Esophagus (tissue), 2 donors: ENCODE results near the gene ARL14. TPM values are rescaled to one million over a fixed set of nuclear protein-coding genes. Genes with fewer than 3 reads are reported as not detected.

Experiments
- H3K27ac ChIP-seq, 2 donors: one replicate each; pipeline ENCODE4 v1.5.1; 2013; ENCODE audit warnings: low read depth in 2 of 2, mild to moderate bottlenecking in 2 of 2, inconsistent platforms in 1 of 2, low read length in 1 of 2, moderate library complexity in 1 of 2
- H3K27me3 ChIP-seq, 2 donors: one replicate each; pipeline ENCODE4 v1.6.1; 2013; ENCODE audit warnings: low read length in 2 of 2, control low read depth in 1 of 2, mild to moderate bottlenecking in 1 of 2; ENCODE audit not compliant: insufficient read depth in 2 of 2, control insufficient read depth in 1 of 2
- H3K36me3 ChIP-seq, 2 donors: one replicate each; pipeline ENCODE4 v1.6.1; 2013; ENCODE audit warnings: low read length in 1 of 2; ENCODE audit not compliant: control insufficient read depth in 2 of 2, insufficient read depth in 2 of 2
- H3K4me1 ChIP-seq, 2 donors: one replicate each; pipeline ENCODE4 v1.6.1; 2013; ENCODE audit warnings: low read length in 1 of 2; ENCODE audit not compliant: control insufficient read depth in 2 of 2, insufficient read depth in 2 of 2
- H3K4me3 ChIP-seq, 2 donors: one replicate each; pipeline ENCODE4 v1.5.1; 2013; ENCODE audit warnings: low read length in 2 of 2, mild to moderate bottlenecking in 2 of 2, low read depth in 1 of 2, moderate library complexity in 1 of 2
- H3K9me3 ChIP-seq, 2 donors: one replicate each; pipeline ENCODE4 v1.6.1; 2013; ENCODE audit warnings: mild to moderate bottlenecking in 2 of 2, low read depth in 1 of 2, low read length in 1 of 2, moderate library complexity in 1 of 2; ENCODE audit not compliant: control insufficient read depth in 2 of 2, insufficient read depth in 1 of 2
- WGBS, 2 donors: extraction: QIAGEN DNeasy Blood & Tissue Kit; methylation state at CpG; one replicate each; pipeline ENCODE4 v1.1.7; 2013; 5-methylcytosine and 5-hydroxymethylcytosine counted together
- polyA plus RNA-seq, 2 donors: library from polyadenylated mRNA; stranded (reverse); fragments of 200-250 nt; gene quantifications; one replicate each; pipeline ENCODE4 v1.2.3, GENCODE V29; 2013
- donor health status: healthy with polysubstance abuse.
- donor health status: Bipolar disorder and iron deficiency.

The ARL14 gene
- polyA plus RNA-seq, 2 donors = 1.1 to 1.3 TPM

- Histone ChIP-seq H3K4me1 (no peaks in the 10 kb centered on the region), H3K4me3 (no peak overlapping the region), H3K9me3 (no peaks in the 10 kb centered on the region), H3K27ac (no peak overlapping the region), H3K36me3 (no peaks in the 10 kb centered on the region), H3K27me3 (no peaks in the 10 kb centered on the region)
Measured at GRCh38 chr3:160648701-160649100, 28.3 kb upstream of the ARL14 start.

GRCh38 chr3:160649596-160649995 is 27.4 kb upstream of the ARL14 start:
- 90 to 93% methylated on average over 3 of the region's 3 CpGs for WGBS, 2 donors
- Histone ChIP-seq H3K27me3 (no peaks in the 10 kb centered on the region), H3K36me3 (no peaks in the 10 kb centered on the region), H3K4me1 (no peaks in the 10 kb centered on the region), H3K9me3 (no peaks in the 10 kb centered on the region), H3K27ac (no peak overlapping the region), H3K4me3 (no peak overlapping the region)

GRCh38 chr3:160653512-160653911 is 23.4 kb upstream of the ARL14 start:
- Histone ChIP-seq H3K4me1 (no peaks in the 10 kb centered on the region), H3K4me3 (no peak overlapping the region), H3K27me3 (no peaks in the 10 kb centered on the region), H3K9me3 (no peaks in the 10 kb centered on the region), H3K36me3 (no peaks in the 10 kb centered on the region), H3K27ac (no peak overlapping the region)

GRCh38 chr3:160660902-160661301 is 16.1 kb upstream of the ARL14 start:
- Histone ChIP-seq H3K4me3 (no peak overlapping the region), H3K27ac (no peak overlapping the region), H3K9me3 (no peaks in the 10 kb centered on the region), H3K36me3 (no peaks in the 10 kb centered on the region), H3K27me3 (no peaks in the 10 kb centered on the region), H3K4me1 (no peaks in the 10 kb centered on the region)
- 69 to 70% methylated on average over 5 of the region's 5 CpGs for WGBS, 2 donors

GRCh38 chr3:160661660-160662059 is 15.3 kb upstream of the ARL14 start:
- H3K4me3 ChIP-seq = no peak overlapping the region
- no peaks in the 10 kb centered on the region for H3K27me3 ChIP-seq
- no peaks in the 10 kb centered on the region for H3K9me3 ChIP-seq
- H3K36me3 ChIP-seq = no peaks in the 10 kb centered on the region
- no peaks in the 10 kb centered on the region for H3K4me1 ChIP-seq
- 35 to 43% methylated on average over 1 of the region's 1 CpG for WGBS, 2 donors
- no peak overlapping the region for H3K27ac ChIP-seq

DNA sequence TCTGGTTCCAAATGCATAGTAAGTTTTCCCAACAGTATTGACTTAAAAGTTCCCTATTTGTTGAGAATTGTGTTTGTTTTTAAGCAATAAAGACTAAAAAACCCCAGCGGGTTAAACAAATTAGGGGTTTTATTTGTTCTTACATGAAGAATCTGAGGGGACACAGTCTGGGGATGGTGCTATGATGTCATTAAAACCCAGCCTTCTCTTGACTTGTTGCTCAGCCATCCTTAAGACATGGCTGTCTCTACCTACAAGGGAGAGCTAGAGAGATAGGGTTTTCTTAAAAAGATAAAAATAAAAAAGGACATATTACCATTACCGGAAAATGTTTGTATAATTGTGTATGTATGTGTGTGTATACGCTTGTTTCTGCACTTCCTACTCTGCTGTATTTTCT is 11.7 kb upstream of the ARL14 start:
- no peaks in the 10 kb centered on the region for H3K9me3 ChIP-seq
- H3K27ac ChIP-seq = no peak overlapping the region
- H3K4me3 ChIP-seq = no peak overlapping the region
- H3K27me3 ChIP-seq = no peaks in the 10 kb centered on the region
- WGBS, 2 donors = 92 to 96% methylated on average over 3 of the region's 3 CpGs
- no peaks in the 10 kb centered on the region for H3K36me3 ChIP-seq
- no peaks in the 10 kb centered on the region for H3K4me1 ChIP-seq

DNA sequence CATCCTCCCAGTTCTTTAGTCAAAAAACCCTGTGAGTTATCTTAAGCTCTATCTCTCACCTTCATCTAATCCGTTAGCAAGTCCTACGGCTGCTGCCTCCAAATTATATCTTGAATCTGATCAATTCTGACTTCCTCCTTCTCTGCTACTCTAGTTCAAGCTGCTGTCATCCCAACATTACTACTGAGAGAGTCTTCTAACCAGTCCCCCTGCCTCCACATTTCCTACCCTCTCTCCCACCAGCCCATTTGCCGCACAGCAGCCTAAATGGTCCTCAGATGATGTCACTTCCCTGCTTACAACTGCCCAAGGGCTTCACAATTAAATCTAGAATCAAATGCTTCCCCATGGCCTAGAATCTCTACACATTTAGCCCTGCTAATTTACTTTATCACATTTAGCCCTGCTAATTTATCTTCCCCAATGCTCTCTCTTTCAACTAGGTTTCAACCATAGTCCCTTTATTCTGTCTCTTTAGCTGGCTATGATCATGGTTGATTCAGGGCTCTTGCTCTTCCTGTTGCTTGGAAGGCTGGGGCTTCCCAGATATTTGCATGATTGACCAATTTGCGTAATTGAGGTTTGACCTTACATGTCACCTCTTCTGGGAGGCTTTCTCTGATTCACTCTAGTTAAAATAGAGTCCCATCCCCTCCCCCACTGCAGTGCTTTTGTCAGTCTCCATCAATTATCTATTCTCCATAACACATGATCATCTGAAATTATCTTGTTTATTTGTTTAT is 11.0 kb upstream of the ARL14 start:
- Histone ChIP-seq H3K4me3 (no peak overlapping the region), H3K9me3 (no peaks in the 10 kb centered on the region), H3K27ac (no peak overlapping the region), H3K27me3 (no peaks in the 10 kb centered on the region), H3K36me3 (no peaks in the 10 kb centered on the region), H3K4me1 (no peaks in the 10 kb centered on the region)
- WGBS, 2 donors = 76 to 79% methylated on average over 4 of the region's 4 CpGs

GRCh38 chr3:160667452-160667851 is 9.5 kb upstream of the ARL14 start:
- no peak overlapping the region for H3K4me3 ChIP-seq
- no peaks in the 10 kb centered on the region for H3K36me3 ChIP-seq
- no peaks in the 10 kb centered on the region for H3K4me1 ChIP-seq
- no peaks in the 10 kb centered on the region for H3K27me3 ChIP-seq
- no peaks in the 10 kb centered on the region for H3K9me3 ChIP-seq
- no peak overlapping the region for H3K27ac ChIP-seq

DNA sequence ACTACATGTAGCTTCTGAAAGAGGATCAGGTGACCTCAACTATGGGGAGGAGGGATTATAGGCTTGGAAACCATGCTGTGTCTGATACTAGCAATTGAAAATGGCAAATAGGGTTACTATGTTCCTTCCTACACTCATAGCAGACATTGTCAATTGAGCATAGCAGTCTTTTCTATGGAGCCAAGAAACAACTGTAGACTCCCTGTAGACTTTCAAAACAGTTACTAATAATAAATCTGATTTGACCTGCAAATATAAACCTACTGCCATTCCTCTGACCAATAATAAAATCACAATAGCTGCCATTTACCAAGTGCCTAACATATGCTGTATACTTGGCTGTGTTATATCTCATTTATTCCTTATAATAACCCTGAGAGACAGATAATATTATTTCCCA is 8.5 kb upstream of the ARL14 start:
- Histone ChIP-seq H3K36me3 (no peaks in the 10 kb centered on the region), H3K4me1 (no peaks in the 10 kb centered on the region), H3K4me3 (no peak overlapping the region), H3K9me3 (no peaks in the 10 kb centered on the region), H3K27me3 (no peaks in the 10 kb centered on the region), H3K27ac (no peak overlapping the region)

DNA sequence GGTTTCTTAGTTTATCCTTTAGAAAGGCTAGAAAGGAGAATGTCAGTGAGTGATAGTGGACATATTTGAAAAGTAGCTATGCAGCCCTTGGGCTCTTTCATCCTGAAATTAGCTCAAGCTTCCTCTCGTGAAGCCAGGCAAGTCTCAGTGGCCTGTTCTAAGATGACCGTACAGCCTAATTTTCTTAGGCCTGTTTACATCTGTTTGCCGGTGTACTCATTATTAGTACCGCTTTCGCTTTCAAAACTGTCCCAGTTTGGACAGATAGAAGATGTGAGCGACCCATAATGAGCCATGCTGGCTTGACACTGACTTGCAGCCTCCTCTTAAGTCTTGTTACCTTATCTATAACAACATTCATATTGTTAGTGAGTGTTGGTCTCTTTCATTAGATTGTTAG is 5.7 kb upstream of the ARL14 start:
- Histone ChIP-seq H3K27ac (no peak overlapping the region), H3K9me3 (no peaks in the 10 kb centered on the region), H3K36me3 (no peaks in the 10 kb centered on the region), H3K4me1 (no peaks in the 10 kb centered on the region), H3K4me3 (no peak overlapping the region), H3K27me3 (no peaks in the 10 kb centered on the region)
- 74 to 83% methylated on average over 6 of the region's 6 CpGs for WGBS, 2 donors
